GM23338 (cell line): ENCODE data around the gene DSCAML1. TPM values are rescaled to one million over a fixed set of nuclear protein-coding genes. Genes with fewer than 3 reads are reported as not detected.

Experiments
- ATAC-seq: fragments of 200-7000 bp; cut with Tn5 transposase; 3 replicates; pipeline ENCODE4 v1.9.1; 2020
- DNase-seq: peaks from one replicate; pipeline ENCODE4 v3.0.0-alpha.2; 2015; ENCODE audit warnings: low spot score
- H2AFZ ChIP-seq: fragments of 200-600 bp; sonication (generic); 2 replicates; pipeline ENCODE4 v1.8.0; 2016; ENCODE audit warnings: antibody characterized with exemption, mild to moderate bottlenecking, moderate library complexity
- H3F3A ChIP-seq: fragments of 200-600 bp; sonication (generic); replicated peaks from 2 replicates; pipeline ENCODE4 v1.8.0; 2017; ENCODE audit warnings: antibody characterized with exemption, mixed run types, low read depth
- H3K27ac ChIP-seq: fragments of 200-600 bp; sonication (generic); 2 replicates; pipeline ENCODE4 v1.6.1; 2016; ENCODE audit warnings: low read depth
- H3K27me3 ChIP-seq: fragments of 200-600 bp; sonication (generic); 2 replicates; pipeline ENCODE4 v1.8.0; 2016; ENCODE audit warnings: mild to moderate bottlenecking, mixed run types, moderate library complexity; ENCODE audit not compliant: insufficient read depth
- H3K36me3 ChIP-seq: fragments of 200-600 bp; sonication (generic); 2 replicates; pipeline ENCODE4 v1.8.0; 2016; ENCODE audit warnings: mild to moderate bottlenecking; ENCODE audit not compliant: insufficient read depth
- H3K4me1 ChIP-seq: fragments of 200-600 bp; sonication (generic); 2 replicates; pipeline ENCODE4 v1.8.0; 2016; ENCODE audit warnings: mild to moderate bottlenecking, moderate library complexity; ENCODE audit not compliant: insufficient read depth
- H3K4me2 ChIP-seq: fragments of 200-600 bp; sonication (generic); 2 replicates; pipeline ENCODE4 v1.7.1; 2017; ENCODE audit warnings: mixed run types
- H3K4me3 ChIP-seq: fragments of 200-600 bp; sonication (generic); 2 replicates; pipeline ENCODE4 v1.6.1; 2016; ENCODE audit warnings: mixed run types
- H3K79me2 ChIP-seq: fragments of 200-600 bp; sonication (generic); replicated peaks from 2 replicates; pipeline ENCODE4 v1.8.0; 2017; ENCODE audit warnings: mild to moderate bottlenecking; ENCODE audit not compliant: insufficient read depth
- H3K9me2 ChIP-seq: fragments of 200-600 bp; sonication (generic); 2 replicates; pipeline ENCODE4 v1.8.0; 2017; ENCODE audit not compliant: insufficient read depth
- H4K20me1 ChIP-seq: fragments of 200-600 bp; sonication (generic); replicated peaks from 2 replicates; pipeline ENCODE4 v1.8.0; 2017; ENCODE audit warnings: mild to moderate bottlenecking; ENCODE audit not compliant: insufficient read depth
- H3K27ac Mint-ChIP-seq: 2 replicates; pipeline ENCODE4 v1.8.0; 2020; ENCODE audit warnings: inconsistent platforms, mild to moderate bottlenecking, moderate library complexity, mixed read lengths
- H3K27me3 Mint-ChIP-seq: 3 replicates; pipeline ENCODE4 v1.8.0; 2022; ENCODE audit warnings: low read depth, mild to moderate bottlenecking, moderate library complexity, mixed read lengths, inconsistent platforms; ENCODE audit not compliant: insufficient read depth, poor library complexity
- H3K36me3 Mint-ChIP-seq: 3 replicates; pipeline ENCODE4 v1.8.0; 2021; ENCODE audit warnings: low read depth, mild to moderate bottlenecking, inconsistent platforms, moderate library complexity, mixed read lengths
- H3K4me1 Mint-ChIP-seq: 3 replicates; pipeline ENCODE4 v1.8.0; 2020; ENCODE audit warnings: mild to moderate bottlenecking, inconsistent platforms, mixed read lengths
- H3K4me3 Mint-ChIP-seq: 3 replicates; pipeline ENCODE4 v1.8.0; 2021; ENCODE audit warnings: moderate library complexity, mild to moderate bottlenecking, inconsistent platforms, mixed read lengths
- H3K9me3 Mint-ChIP-seq: 3 replicates; pipeline ENCODE4 v1.8.0; 2020; ENCODE audit warnings: moderate library complexity, mild to moderate bottlenecking, inconsistent platforms, mixed read lengths
- EZH2 ChIP-seq: fragments of 200-600 bp; sonication (generic); IDR thresholded peaks from one replicate; pipeline ENCODE4 v1.8.0; 2017; ENCODE audit warnings: antibody characterized with exemption, mild to moderate bottlenecking, low read depth; ENCODE audit not compliant: unreplicated experiment
- EZH2phosphoT487 ChIP-seq: fragments of 200-600 bp; sonication (generic); IDR thresholded peaks from one replicate; pipeline ENCODE4 v1.8.1; 2018; ENCODE audit warnings: antibody characterized with exemption; ENCODE audit not compliant: unreplicated experiment
- NANOG ChIP-seq: IDR thresholded peaks from 2 replicates; pipeline ENCODE4 v1.6.1; 2016; ENCODE audit warnings: antibody characterized with exemption, borderline replicate concordance
- POLR2AphosphoS5 ChIP-seq: IDR thresholded peaks from 2 replicates; pipeline ENCODE4 v1.6.1; 2016; ENCODE audit warnings: antibody characterized with exemption, low read depth
- ZNF114 ChIP-seq: fragments of 250-450 bp; sonication (Bioruptor Pico); IDR thresholded peaks from 2 replicates; pipeline ENCODE4 v1.5.0; 2020; ENCODE audit warnings: mild to moderate bottlenecking, moderate library complexity
- ZNF331 ChIP-seq: fragments of 250-450 bp; sonication (Bioruptor Pico); IDR thresholded peaks from 2 replicates; pipeline ENCODE4 v1.5.0; 2020; ENCODE audit warnings: low read depth, mild to moderate bottlenecking, moderate library complexity
- polyA plus RNA-seq: library from polyadenylated mRNA; unstranded; fragments of >200 nt; fragmentation: Nextera tagmentation; extraction: Ambion mirVana; gene quantifications from 2 replicates; pipeline ENCODE4 v1.2.1, GENCODE V29; 2016
- total RNA-seq: library from RNA; depleted of rRNA; stranded (reverse); fragments of >200 nt; shearing (Covaris generic); gene quantifications from 2 replicates; pipeline ENCODE4 v1.2.3, GENCODE V29; 2014
- TF ChIP-seq, protein P1 (sequence below): fragments of 250-450 bp; sonication (Bioruptor Pico); IDR thresholded peaks from 2 replicates; pipeline ENCODE4 v1.5.0; 2020; ENCODE audit warnings: mild to moderate bottlenecking, moderate library complexity
- TF ChIP-seq, protein P2 (sequence below): IDR thresholded peaks from one replicate; pipeline ENCODE4 v1.6.1; 2018; ENCODE audit warnings: antibody characterized with exemption; ENCODE audit not compliant: unreplicated experiment
- TF ChIP-seq, protein P3 (sequence below), 2 experiments: fragments of 200-600 bp in 1 of 2; sonication (generic) in 1 of 2; conservative IDR thresholded peaks; 2 replicates each; pipeline versions ENCODE4 v1.5.1 to v1.6.1; 2016 to 2017; ENCODE audit warnings: antibody characterized with exemption in 2 of 2, low read depth in 2 of 2, mild to moderate bottlenecking in 2 of 2, moderate library complexity in 1 of 2

DSCAML1 gene
- total and polyA plus RNA-seq, 2 experiments from 2014 or later: 0.17 TPM; not detected in 1

DNA sequence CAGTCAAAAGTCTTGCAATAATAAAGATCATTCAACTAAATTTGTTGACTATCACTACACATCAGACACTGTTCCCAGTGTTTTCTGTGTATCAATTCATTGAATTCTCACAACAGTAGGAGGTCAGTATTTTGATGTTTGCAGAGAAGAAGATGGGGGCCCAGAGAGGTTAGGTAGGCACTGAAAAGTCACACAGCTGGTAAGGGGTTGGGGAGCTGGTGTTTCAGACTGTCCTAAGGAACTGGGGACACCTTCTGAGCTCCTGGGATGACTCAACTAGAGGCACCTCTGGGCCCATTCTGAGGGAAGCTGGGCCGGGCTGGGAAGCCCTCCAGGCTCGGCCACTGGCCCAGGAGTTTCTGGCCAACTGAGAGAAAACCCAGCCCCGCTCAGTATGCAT, 180.0 kb downstream of the DSCAML1 start:
- H4K20me1 ChIP-seq: no peaks in the 10 kb centered on the region
- ATAC-seq: no peak
- no peak overlapping the region for H3K4me2 ChIP-seq
- no peaks in the 10 kb centered on the region for H3K79me2 ChIP-seq
- H3K4me3 ChIP-seq: no peak overlapping the region
- Mint-ChIP-seq H3K27me3 (peaks cover 9% of the 10 kb centered on the region), H3K27ac (no peak overlapping the region), H3K4me1 (peaks cover 26% of the 10 kb centered on the region), H3K4me3 (no peak overlapping the region), H3K36me3 (no peaks in the 10 kb centered on the region), H3K9me3 (peaks cover 5% of the 10 kb centered on the region; the same call in 1 of the 3 replicates)
- no peaks in the 10 kb centered on the region for H3K36me3 ChIP-seq
- DNase-seq: no peak
- no peak overlapping the region for H3K27ac ChIP-seq
- no peak for TF ChIP-seq POLR2AphosphoS5
- no peak for TF ChIP-seq EZH2phosphoT487
- no peak for TF ChIP-seq EZH2
- TF ChIP-seq, protein P1, sequence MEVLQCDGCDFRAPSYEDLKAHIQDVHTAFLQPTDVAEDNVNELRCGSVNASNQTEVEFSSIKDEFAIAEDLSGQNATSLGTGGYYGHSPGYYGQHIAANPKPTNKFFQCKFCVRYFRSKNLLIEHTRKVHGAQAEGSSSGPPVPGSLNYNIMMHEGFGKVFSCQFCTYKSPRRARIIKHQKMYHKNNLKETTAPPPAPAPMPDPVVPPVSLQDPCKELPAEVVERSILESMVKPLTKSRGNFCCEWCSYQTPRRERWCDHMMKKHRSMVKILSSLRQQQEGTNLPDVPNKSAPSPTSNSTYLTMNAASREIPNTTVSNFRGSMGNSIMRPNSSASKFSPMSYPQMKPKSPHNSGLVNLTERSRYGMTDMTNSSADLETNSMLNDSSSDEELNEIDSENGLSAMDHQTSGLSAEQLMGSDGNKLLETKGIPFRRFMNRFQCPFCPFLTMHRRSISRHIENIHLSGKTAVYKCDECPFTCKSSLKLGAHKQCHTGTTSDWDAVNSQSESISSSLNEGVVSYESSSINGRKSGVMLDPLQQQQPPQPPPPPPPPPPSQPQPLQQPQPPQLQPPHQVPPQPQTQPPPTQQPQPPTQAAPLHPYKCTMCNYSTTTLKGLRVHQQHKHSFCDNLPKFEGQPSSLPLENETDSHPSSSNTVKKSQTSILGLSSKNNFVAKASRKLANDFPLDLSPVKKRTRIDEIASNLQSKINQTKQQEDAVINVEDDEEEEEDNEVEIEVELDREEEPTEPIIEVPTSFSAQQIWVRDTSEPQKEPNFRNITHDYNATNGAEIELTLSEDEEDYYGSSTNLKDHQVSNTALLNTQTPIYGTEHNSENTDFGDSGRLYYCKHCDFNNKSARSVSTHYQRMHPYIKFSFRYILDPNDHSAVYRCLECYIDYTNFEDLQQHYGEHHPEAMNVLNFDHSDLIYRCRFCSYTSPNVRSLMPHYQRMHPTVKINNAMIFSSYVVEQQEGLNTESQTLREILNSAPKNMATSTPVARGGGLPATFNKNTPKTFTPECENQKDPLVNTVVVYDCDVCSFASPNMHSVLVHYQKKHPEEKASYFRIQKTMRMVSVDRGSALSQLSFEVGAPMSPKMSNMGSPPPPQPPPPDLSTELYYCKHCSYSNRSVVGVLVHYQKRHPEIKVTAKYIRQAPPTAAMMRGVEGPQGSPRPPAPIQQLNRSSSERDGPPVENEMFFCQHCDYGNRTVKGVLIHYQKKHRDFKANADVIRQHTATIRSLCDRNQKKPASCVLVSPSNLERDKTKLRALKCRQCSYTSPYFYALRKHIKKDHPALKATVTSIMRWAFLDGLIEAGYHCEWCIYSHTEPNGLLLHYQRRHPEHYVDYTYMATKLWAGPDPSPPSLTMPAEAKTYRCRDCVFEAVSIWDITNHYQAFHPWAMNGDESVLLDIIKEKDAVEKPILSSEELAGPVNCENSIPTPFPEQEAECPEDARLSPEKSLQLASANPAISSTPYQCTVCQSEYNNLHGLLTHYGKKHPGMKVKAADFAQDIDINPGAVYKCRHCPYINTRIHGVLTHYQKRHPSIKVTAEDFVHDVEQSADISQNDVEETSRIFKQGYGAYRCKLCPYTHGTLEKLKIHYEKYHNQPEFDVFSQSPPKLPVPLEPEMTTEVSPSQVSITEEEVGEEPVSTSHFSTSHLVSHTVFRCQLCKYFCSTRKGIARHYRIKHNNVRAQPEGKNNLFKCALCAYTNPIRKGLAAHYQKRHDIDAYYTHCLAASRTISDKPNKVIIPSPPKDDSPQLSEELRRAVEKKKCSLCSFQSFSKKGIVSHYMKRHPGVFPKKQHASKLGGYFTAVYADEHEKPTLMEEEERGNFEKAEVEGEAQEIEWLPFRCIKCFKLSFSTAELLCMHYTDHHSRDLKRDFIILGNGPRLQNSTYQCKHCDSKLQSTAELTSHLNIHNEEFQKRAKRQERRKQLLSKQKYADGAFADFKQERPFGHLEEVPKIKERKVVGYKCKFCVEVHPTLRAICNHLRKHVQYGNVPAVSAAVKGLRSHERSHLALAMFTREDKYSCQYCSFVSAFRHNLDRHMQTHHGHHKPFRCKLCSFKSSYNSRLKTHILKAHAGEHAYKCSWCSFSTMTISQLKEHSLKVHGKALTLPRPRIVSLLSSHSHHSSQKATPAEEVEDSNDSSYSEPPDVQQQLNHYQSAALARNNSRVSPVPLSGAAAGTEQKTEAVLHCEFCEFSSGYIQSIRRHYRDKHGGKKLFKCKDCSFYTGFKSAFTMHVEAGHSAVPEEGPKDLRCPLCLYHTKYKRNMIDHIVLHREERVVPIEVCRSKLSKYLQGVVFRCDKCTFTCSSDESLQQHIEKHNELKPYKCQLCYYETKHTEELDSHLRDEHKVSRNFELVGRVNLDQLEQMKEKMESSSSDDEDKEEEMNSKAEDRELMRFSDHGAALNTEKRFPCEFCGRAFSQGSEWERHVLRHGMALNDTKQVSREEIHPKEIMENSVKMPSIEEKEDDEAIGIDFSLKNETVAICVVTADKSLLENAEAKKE (CRISPR knock-in tag): no peak
- TF ChIP-seq NANOG: no peak
- TF ChIP-seq, protein P2, sequence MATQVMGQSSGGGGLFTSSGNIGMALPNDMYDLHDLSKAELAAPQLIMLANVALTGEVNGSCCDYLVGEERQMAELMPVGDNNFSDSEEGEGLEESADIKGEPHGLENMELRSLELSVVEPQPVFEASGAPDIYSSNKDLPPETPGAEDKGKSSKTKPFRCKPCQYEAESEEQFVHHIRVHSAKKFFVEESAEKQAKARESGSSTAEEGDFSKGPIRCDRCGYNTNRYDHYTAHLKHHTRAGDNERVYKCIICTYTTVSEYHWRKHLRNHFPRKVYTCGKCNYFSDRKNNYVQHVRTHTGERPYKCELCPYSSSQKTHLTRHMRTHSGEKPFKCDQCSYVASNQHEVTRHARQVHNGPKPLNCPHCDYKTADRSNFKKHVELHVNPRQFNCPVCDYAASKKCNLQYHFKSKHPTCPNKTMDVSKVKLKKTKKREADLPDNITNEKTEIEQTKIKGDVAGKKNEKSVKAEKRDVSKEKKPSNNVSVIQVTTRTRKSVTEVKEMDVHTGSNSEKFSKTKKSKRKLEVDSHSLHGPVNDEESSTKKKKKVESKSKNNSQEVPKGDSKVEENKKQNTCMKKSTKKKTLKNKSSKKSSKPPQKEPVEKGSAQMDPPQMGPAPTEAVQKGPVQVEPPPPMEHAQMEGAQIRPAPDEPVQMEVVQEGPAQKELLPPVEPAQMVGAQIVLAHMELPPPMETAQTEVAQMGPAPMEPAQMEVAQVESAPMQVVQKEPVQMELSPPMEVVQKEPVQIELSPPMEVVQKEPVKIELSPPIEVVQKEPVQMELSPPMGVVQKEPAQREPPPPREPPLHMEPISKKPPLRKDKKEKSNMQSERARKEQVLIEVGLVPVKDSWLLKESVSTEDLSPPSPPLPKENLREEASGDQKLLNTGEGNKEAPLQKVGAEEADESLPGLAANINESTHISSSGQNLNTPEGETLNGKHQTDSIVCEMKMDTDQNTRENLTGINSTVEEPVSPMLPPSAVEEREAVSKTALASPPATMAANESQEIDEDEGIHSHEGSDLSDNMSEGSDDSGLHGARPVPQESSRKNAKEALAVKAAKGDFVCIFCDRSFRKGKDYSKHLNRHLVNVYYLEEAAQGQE: no peak
- TF ChIP-seq ZNF331: no peak
- TF ChIP-seq ZNF114 (CRISPR knock-in tag): no peak
- TF ChIP-seq, protein P3, sequence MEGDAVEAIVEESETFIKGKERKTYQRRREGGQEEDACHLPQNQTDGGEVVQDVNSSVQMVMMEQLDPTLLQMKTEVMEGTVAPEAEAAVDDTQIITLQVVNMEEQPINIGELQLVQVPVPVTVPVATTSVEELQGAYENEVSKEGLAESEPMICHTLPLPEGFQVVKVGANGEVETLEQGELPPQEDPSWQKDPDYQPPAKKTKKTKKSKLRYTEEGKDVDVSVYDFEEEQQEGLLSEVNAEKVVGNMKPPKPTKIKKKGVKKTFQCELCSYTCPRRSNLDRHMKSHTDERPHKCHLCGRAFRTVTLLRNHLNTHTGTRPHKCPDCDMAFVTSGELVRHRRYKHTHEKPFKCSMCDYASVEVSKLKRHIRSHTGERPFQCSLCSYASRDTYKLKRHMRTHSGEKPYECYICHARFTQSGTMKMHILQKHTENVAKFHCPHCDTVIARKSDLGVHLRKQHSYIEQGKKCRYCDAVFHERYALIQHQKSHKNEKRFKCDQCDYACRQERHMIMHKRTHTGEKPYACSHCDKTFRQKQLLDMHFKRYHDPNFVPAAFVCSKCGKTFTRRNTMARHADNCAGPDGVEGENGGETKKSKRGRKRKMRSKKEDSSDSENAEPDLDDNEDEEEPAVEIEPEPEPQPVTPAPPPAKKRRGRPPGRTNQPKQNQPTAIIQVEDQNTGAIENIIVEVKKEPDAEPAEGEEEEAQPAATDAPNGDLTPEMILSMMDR (conservative IDR thresholded peaks at IDR 0.05; ENCODE audit: low read depth in 2 of 2): no peak
- H2AFZ ChIP-seq: no peak overlapping the region
- H3K4me1 ChIP-seq: peaks cover 22% of the 10 kb centered on the region
- no peaks in the 10 kb centered on the region for H3K9me2 ChIP-seq
- H3K27me3 ChIP-seq: no peaks in the 10 kb centered on the region
- no peaks in the 10 kb centered on the region for H3F3A ChIP-seq
